ENCODE data around the gene STIP1. TPM values are rescaled to one million over a fixed set of nuclear protein-coding genes. Genes with fewer than 3 reads are reported as not detected.

STIP1 gene
- total and polyA plus RNA-seq, 9 of the 15 experiments (the other 6 are each of a cell fraction or from before 2014, with no cell fraction given): 58.1 to 465 (median 346) TPM

DNA sequence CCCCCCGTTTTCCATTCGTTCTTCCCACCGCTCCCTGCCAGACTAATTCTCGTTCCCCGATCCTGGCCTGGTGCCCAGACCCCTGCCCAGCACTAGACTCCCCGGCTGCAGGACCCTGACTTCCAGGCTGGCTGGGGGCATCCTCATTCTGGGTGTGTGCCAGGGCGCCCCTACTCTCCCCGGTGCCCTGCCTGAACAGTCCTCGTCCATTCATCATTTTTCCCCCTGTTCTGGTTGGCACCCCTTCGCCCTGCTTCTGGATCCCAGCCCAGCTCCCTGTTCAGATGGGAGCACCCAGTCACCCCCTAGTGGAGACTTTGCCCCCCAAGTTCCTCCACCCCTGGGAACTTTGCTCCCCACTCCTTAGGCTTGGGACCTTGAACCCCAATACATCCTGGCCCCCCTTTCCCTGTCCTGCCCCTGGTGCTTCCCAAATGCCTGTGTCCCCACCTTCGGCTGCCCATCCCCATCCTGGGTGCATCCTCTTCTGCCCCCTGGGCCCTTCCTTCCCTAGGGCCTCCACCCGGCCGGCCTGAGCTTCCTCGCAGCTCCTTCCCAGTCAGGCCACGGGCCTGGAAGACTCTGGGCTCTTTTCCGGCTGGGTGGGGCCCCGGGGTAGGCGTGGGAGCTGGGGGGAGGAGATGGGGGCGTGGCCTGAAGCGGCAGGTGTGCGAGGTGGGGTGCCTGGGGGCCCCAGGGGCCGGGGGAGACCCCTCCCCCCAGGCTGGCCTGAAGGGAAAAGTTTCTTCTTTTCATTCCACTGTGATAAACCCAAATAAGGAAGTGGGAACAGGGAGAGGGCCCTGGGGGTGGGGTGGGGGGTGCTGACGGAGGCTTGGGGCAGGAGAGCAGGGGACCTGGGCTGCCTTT lies 66.3 kb downstream of the STIP1 start (continued):
- TF ChIP-seq GTF2A2 (tag; IDR thresholded peaks at IDR 0.05) (no peak), ZNF263 (CRISPR knock-in tag; IDR thresholded peaks at IDR 0.05; ENCODE audit: borderline replicate concordance) (peak; percentile 50; the same call in 1 of the 2 replicates), SOX6 (IDR thresholded peaks at IDR 0.05) (no peak), CTBP1 (IDR thresholded peaks at IDR 0.05; ENCODE audit: borderline replicate concordance) (peak; percentile 51; the same call in 1 of the 2 replicates), JUND (IDR thresholded peaks at IDR 0.05; ENCODE audit: borderline replicate concordance, low read depth, low read length) (no peak), JUND (tag; IDR thresholded peaks at IDR 0.05; ENCODE audit: borderline replicate concordance, low read depth, low read length) (no peak), NR2C2 (CRISPR knock-in tag; IDR thresholded peaks at IDR 0.05) (no peak), NR2C2 (tag; IDR thresholded peaks at IDR 0.05) (no peak), SRF (CRISPR knock-in tag; IDR thresholded peaks at IDR 0.05) (0 out of 4 replicates have a peak, but pooled peaks of 1 of the 2 experiments have one; percentile 17), KLF13 (tag; IDR thresholded peaks at IDR 0.05; ENCODE audit: borderline replicate concordance, low read depth) (no peak), POLR2AphosphoS5 (IDR thresholded peaks at IDR 0.05; ENCODE audit: control insufficient read depth, insufficient read depth, low read depth, low read length) (0 out of 2 replicates have a peak, but pooled peaks have one; percentile 25), L3MBTL2 (IDR thresholded peaks at IDR 0.05) (peak; percentile 47; the same call in 1 of the 2 replicates), CC2D1A (IDR thresholded peaks at IDR 0.05) (no peak), ZBTB17 (CRISPR knock-in tag; IDR thresholded peaks at IDR 0.05) (peak; percentile 16; the same call in 1 of the 2 replicates)
- TF ChIP-seq, protein P1, sequence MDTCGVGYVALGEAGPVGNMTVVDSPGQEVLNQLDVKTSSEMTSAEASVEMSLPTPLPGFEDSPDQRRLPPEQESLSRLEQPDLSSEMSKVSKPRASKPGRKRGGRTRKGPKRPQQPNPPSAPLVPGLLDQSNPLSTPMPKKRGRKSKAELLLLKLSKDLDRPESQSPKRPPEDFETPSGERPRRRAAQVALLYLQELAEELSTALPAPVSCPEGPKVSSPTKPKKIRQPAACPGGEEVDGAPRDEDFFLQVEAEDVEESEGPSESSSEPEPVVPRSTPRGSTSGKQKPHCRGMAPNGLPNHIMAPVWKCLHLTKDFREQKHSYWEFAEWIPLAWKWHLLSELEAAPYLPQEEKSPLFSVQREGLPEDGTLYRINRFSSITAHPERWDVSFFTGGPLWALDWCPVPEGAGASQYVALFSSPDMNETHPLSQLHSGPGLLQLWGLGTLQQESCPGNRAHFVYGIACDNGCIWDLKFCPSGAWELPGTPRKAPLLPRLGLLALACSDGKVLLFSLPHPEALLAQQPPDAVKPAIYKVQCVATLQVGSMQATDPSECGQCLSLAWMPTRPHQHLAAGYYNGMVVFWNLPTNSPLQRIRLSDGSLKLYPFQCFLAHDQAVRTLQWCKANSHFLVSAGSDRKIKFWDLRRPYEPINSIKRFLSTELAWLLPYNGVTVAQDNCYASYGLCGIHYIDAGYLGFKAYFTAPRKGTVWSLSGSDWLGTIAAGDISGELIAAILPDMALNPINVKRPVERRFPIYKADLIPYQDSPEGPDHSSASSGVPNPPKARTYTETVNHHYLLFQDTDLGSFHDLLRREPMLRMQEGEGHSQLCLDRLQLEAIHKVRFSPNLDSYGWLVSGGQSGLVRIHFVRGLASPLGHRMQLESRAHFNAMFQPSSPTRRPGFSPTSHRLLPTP (IDR thresholded peaks at IDR 0.05; ENCODE audit: borderline replicate concordance, extremely low read depth, insufficient read length): no peak
